Renal cortex interstitium (tissue), 15 donors: ENCODE measurements around the gene GLUD2. TPM values are rescaled to one million over a fixed set of nuclear protein-coding genes. Genes with fewer than 3 reads are reported as not detected.

Experiments
- DNase-seq, 11 donors: peaks; one replicate each; pipeline ENCODE4 v3.0.0-alpha.2; 2013; ENCODE audit warnings: low read depth in 9 of 11, low spot score in 4 of 11; ENCODE audit errors: extremely low read depth in 1 of 11
- long read RNA-seq, 16 experiments: transcript quantifications; one replicate each; lab custom pipeline, GENCODE V29; 2026
- polyA plus RNA-seq, 3 donors: library from polyadenylated mRNA; unstranded; fragments of 120-200 nt; gene quantifications; one replicate each; pipeline ENCODE4 v1.2.1, GENCODE V29; 2013; ENCODE audit not compliant: insufficient read length in 3 of 3

GLUD2 gene
- 1 to 10 TPM; 5.4 to 5.5 (median 5.5) TPM for polyA plus RNA-seq
- long read RNA-seq, donor 1, partial matches to known transcripts: 0 of 3 reads
- long read RNA-seq, donor 1, other reads (novel, unspliced or antisense): 0 of 3 reads
- long read RNA-seq, donor 2, partial matches to known transcripts: 0 of 3 reads
- long read RNA-seq, donor 2, other reads (novel, unspliced or antisense): 0 of 3 reads
- long read RNA-seq, donor 3, transcript GLUD2-201 (1 exons, 2,493 nt): major isoform, 7 of 7 reads
- long read RNA-seq, donor 3, partial matches to known transcripts: 0 of 7 reads
- long read RNA-seq, donor 3, other reads (novel, unspliced or antisense): 0 of 7 reads
- long read RNA-seq, donor 4: 0 reads
- long read RNA-seq, donor 5, transcript GLUD2-201 (1 exons, 2,493 nt): major isoform, 5 of 5 reads
- long read RNA-seq, donor 5, partial matches to known transcripts: 0 of 5 reads
- long read RNA-seq, donor 5, other reads (novel, unspliced or antisense): 0 of 5 reads
- long read RNA-seq, donor 6, partial matches to known transcripts: 0 of 1 reads
- long read RNA-seq, donor 6, other reads (novel, unspliced or antisense): 0 of 1 reads
- long read RNA-seq, donor 7, partial matches to known transcripts: 0 of 4 reads
- long read RNA-seq, donor 7, other reads (novel, unspliced or antisense): 0 of 4 reads
- long read RNA-seq, donor 8, transcript GLUD2-201 (1 exons, 2,493 nt): major isoform, 7 of 7 reads
- long read RNA-seq, donor 8, partial matches to known transcripts: 0 of 7 reads
- long read RNA-seq, donor 8, other reads (novel, unspliced or antisense): 0 of 7 reads
- long read RNA-seq, donor 9, partial matches to known transcripts: 0 of 1 reads
- long read RNA-seq, donor 9, other reads (novel, unspliced or antisense): 0 of 1 reads
- long read RNA-seq, donor 10, partial matches to known transcripts: 0 of 3 reads
- long read RNA-seq, donor 10, other reads (novel, unspliced or antisense): 0 of 3 reads
- long read RNA-seq, donor 11, partial matches to known transcripts: 0 of 2 reads
- long read RNA-seq, donor 11, other reads (novel, unspliced or antisense): 0 of 2 reads
- long read RNA-seq, donor 12, partial matches to known transcripts: 0 of 1 reads
- long read RNA-seq, donor 12, other reads (novel, unspliced or antisense): 0 of 1 reads
- long read RNA-seq, donor 13, transcript GLUD2-201 (1 exons, 2,493 nt): major isoform, 6 of 6 reads
- long read RNA-seq, donor 13, partial matches to known transcripts: 0 of 6 reads
- long read RNA-seq, donor 13, other reads (novel, unspliced or antisense): 0 of 6 reads
- long read RNA-seq, donor 14, partial matches to known transcripts: 0 of 1 reads
- long read RNA-seq, donor 14, other reads (novel, unspliced or antisense): 0 of 1 reads
- long read RNA-seq, donor 15, partial matches to known transcripts: 0 of 2 reads
- long read RNA-seq, donor 15, other reads (novel, unspliced or antisense): 0 of 2 reads
- long read RNA-seq, donor 16, transcript GLUD2-201 (1 exons, 2,493 nt): major isoform, 6 of 6 reads
- long read RNA-seq, donor 16, partial matches to known transcripts: 0 of 6 reads
- long read RNA-seq, donor 16, other reads (novel, unspliced or antisense): 0 of 6 reads

DNA sequence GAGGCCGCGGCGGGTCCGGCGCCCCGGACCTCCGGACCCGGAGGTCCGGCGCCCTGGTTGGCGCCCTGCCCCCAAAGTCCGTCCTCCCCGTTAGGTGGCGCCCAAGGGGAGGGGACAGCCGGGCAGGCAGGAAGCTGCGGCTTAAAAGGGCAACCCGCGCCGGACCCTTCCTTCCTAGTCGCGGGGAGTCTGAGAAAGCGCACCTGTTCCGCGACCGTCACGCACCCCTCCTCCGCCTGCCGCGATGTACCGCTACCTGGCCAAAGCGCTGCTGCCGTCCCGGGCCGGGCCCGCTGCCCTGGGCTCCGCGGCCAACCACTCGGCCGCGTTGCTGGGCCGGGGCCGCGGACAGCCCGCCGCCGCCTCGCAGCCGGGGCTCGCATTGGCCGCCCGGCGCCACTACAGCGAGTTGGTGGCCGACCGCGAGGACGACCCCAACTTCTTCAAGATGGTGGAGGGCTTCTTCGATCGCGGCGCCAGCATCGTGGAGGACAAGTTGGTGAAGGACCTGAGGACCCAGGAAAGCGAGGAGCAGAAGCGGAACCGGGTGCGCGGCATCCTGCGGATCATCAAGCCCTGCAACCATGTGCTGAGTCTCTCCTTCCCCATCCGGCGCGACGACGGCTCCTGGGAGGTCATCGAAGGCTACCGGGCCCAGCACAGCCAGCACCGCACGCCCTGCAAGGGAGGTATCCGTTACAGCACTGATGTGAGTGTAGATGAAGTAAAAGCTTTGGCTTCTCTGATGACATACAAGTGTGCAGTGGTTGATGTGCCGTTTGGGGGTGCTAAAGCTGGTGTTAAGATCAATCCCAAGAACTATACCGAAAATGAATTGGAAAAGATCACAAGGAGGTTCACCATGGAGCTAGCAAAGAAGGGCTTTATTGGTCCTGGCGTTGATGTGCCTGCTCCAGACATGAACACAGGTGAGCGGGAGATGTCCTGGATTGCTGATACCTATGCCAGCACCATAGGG is at the start of gene GLUD2:
Gene GLUD2, plus strand, starts transcription at position 170 of the 979 bp plus-strand sequence. Its CDS starts 75 bp downstream, at position 245.
- DNase-seq: peak in 6 of 11 donors; percentile 1 to 18 (median 13)

DNA sequence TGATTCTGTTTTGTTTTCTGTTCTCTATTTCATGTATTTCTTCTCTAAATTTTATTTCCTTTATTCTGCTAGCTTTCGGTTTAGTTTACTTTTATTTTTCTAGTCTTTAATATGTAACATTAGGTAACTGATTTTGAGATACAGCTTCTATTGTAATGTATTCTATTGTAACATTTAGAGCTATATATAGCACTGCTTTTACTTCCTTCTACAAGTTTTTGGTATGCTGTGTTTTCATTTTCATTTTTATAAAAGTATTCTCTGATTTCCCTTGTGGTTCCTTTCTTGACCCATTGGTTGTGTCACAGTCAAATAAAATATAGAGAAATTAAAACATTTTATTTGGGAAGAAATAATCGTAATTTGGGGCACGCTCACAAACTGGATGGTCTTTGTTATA is 48.0 kb upstream of the GLUD2 start:
- DNase-seq: no peak

DNA sequence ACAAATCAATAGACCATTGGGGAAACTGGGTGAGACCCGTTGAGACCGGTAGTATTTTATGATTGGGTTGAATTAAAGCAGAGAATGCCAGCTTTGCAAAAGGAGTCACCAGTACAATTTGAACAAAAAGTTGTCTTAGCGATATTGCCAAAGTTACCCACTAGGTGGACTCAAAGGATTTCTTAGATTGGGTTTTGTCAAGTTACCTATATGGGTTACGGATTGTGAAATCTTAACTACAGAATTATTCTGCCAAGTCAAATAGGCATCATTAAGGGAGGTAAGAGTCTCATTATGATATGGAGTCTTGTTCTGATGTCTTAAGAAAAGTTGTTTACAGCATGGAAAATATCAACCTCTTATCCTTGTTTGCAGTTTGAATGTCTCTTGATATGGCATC is 46.8 kb upstream of the GLUD2 start:
- DNase-seq: peak in 1 of 11 donors; percentile 1

DNA sequence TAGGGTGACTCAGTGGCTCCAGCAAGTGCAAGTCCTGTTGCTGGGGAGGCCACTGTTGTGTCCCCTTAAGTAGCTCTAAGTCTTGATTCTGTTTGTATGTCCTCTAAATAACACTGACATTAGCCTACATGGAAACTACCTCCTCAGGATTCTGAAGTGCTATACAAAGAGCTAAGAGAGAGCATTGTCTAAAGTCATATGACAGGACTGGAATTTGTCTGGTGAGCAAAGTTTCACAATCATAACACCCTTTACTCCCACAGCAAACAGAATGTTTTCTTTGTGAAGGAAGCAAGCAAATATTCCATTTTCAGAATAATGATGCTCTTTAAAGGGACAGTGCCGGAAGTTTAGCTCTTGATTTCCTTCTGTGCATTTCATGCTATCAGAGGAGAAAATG is 38.5 kb upstream of the GLUD2 start:
- no peak for DNase-seq

DNA sequence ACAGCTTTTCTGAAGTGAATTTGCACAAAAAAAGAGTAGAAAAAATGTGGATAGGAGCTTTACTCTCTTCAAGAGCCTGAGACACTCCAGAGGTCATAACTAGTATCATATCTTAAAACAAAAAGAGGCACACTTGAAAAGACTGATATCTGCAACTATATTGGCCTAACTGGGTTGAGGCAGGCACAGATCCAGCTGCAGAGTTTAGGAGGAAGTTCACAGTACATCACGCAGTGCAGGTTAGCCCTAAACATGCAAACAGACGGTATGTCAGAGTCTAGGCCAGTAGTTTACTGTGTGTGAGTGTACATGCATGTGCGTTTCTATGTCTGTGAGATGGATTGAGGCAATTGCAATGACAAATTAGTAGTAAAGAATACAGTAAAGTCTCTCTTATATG is 37.6 kb upstream of the GLUD2 start:
- no peak for DNase-seq

DNA sequence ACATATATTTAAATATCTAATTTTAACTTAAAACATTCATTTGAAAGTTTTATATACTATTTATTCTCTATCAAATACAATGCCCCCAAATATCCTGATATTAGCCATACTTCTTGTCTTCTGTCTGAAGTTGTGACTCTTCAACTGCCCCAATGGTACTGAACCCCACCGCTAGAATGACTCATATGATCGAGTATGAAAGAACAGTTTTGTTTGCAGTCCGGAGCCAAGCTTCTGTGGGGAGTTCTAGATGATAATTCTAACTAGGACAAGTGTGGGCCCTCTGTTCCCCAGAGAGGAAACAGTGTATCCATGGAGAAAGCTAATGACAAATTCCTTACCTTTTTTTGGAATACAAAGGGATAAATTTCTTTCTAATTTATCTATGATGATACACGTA is 37.2 kb upstream of the GLUD2 start:
- no peak for DNase-seq

DNA sequence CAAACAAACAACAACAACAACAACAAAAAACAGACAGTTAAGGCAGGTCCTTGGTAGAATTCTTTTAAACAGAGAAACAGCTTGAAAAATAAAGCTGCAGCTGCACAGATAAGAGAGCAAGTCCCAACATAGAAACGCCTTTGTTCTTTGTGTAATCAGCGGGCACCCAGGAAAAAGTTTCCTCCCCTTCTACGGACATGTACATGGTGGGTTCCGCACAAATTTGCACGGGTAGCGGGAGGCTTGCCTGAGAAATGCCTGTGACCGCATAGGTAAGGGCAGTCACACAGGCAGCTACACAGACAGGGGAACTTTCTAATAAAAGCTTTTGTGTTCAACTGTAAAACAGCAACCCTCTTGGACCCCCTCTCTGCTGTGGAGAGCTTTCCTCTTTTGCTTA is 36.2 kb upstream of the GLUD2 start:
- DNase-seq: no peak

DNA sequence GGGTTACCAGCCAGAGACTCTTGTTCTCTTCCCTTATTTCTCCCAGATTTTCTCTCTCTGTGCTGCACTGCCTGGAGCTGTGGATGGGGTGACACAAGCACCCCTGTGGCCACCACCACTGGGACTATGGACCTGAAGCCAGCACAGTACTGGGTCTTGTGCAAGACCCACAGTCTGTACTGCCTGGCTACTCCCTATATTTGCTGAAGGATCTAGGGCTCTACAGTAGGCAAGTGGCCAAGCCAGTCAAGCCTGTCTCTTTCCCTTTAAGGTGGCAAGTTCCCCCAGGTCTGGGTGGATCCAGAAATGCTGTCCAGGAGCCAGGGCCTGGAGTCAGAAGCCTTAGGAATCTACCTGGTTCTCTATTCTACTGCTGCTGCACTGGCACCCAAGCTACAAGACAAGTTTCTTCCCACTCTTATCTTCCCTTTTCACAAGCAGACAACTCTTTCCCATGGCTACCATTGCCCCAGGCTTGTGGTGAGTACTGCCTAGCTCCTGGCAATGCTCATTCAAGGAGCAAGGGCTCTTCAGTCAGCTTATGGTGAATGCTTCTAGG is 33.4 kb upstream of the GLUD2 start:
- DNase-seq: no peak

DNA sequence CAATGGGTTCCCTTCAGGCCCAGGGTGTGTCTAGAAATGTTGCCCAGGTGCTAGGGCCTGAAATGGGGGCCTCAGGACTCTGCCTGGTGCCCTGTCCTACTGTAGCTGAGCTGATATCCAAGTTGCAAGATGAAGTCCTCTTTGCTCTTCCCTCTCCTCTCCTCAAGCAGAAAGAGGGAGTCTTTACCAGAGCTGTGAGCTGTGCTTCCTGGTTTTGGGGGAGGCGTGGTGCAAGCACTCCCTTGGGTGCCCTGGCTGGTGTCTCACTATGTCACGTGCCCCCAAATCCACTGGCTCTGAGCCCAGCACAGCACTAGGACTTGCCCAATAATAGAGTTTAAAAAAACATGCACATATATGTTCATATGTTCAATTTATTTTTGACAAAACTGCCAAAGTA is 32.6 kb upstream of the GLUD2 start:
- DNase-seq: no peak

DNA sequence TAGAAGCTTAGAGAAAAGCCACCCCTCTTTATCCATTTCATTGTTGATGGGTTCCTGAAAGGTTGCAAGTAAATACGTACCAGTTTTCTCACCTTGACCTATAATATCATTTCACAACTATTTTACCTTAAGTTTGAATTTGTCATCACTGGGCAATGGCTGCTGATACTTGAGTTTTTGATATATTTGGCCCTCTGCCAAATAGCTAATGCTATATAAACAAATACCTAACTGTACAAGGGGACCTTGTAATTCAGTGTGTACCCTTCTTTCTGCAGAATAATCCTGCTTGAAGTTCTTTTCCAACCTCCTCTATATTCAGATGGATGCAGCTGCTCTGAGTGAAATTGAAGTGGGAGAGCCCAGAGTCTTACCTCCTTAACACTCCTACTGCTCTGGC is 19.0 kb upstream of the GLUD2 start:
- DNase-seq: no peak

DNA sequence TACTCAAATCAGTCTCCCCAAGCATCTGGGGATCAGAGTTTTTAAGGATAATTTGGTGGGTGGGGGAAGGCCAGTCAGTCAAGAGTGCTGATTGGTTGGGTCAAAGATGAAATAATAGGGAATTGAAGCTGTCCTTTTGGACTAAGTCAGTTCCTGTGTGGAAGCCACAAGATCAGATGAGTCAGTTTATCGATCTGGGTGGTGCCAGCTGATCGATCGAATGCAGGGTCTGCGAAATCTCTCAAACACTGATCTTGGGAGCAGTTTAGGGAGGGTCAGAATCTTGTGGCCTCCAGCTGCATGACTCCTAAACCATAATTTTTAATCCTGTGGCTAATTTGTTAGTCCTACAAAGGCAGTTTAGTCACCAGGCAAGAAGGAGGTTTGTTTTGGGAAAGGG is 17.3 kb upstream of the GLUD2 start:
- no peak for DNase-seq

DNA sequence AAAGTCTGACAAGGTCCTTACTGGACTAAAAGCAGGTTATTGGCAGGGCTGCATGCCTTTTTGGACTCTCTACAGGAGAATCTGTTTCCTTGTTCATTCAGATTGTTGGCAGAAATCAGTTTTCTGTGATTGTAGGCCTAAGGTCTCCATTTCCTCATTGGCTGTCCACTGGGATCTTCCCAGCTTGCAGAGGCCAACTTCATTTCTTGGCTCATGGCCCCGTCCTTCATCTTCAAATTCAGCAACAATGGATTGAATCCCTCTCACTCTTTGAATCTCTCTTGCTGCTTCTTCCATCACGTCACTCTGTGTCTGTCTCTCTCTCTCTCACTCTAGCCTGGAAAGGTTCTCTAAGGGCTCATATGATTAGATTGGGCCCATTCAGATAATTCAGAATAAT is 14.9 kb upstream of the GLUD2 start:
- DNase-seq: no peak

DNA sequence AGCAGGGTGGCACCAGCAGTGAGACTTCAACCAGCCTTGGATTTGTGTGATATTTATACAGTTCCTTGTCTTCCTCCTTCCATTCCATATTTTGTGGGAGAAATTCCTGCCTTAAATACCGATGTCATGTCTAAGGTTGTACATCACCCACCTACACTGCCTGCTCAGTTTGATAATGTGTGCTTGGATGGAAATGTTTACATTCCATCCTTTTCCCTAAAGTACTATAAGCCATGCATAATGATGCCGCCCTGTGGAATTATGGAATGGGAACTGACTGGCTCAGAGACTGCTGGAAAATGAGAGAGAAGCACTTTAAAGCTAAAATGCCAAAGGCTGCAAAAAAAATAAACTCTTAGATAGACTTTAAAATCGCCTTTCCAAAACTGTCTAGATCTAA is 11.3 kb upstream of the GLUD2 start:
- no peak for DNase-seq

DNA sequence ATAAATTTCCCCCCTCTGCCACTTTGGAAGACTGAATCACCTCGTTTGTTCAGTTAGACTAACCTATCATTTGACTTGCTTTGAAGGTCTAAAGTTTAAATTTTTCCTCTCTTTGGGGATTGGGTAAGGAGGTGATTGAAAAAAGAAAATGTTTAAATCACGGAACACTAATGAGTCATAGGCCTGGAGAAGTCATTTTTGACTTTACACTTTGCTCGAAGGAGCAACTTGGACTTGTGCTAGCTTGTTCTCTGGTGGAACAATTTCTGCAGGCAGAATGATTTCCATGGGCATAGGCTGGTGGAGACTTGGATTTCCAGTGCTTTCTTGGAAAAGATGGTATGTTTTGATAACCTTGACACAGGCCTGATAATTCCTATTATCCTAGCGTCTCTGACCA is 10.5 kb upstream of the GLUD2 start:
- no peak for DNase-seq

DNA sequence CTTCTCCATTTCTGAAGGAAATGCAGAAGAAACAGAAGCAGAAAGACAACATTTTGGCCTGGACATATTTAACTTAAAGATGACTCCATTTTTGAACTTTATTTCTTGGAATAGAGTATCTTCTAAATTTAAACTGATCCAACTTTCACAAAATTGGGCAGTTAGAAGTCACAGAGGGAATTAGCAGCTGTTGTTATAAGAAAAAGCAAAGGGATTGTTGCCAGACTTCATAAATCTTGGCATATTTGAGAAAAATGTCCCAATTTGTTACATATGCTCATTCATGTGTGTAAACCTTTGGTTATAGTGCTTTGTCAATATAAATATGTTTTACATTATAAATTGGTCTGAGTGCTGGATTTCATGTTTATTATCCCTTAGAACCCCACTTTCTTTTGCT is 3.4 kb downstream of the GLUD2 start:
- no peak for DNase-seq

DNA sequence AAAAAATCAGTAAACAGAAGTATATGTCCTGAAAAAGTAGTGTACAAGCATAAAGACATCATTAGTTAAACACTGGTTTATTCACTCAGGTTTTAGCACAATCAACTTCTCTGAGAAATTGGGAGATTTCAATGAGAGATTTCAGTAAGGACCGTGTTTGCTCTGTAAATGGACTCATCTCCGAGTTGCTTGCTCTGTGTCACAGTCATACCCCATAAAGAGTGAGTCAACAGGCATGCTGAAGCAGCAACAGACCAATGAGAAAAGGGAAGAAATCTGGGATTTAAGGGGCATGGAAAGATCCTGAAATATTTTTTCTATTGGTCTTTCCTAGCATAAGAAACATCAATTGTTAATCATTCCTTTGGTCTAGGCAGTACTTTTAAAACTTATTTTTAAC is 4.7 kb downstream of the GLUD2 start:
- DNase-seq: no peak

DNA sequence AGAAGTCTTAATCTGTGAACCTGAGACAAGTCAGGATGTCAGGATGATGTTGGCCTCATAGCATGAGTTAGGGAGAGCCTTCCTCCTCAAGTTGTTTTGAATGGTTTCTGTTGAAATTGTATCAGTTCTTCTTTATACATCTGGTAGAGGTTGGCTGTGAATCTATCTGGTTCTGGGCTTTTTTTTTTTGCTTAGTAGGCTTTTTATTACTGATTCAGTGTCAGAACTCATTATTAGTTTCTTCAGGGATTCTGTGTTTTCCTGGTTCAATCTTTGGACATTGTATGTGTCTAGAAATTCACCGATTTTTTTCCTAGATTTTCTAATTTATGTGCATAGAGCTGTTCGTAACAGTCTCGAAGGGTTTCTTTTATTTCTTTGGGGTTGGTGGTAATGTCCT is 14.9 kb downstream of the GLUD2 start:
- no peak for DNase-seq
